GM12891 (cell line): Measurements from ENCODE around the gene FOXN3.

Experiments used
- PAX5 ChIP-seq: IDR thresholded peaks from 2 replicates; pipeline ENCODE4 v1.6.1; 2011; ENCODE audit warnings: low read length, moderate library complexity, mild to moderate bottlenecking; ENCODE audit not compliant: insufficient read depth, severe bottlenecking
- POLR2A ChIP-seq: IDR thresholded peaks from 2 replicates; pipeline ENCODE4 v1.6.1; 2011; ENCODE audit warnings: low read depth, low read length, control low read depth
- POLR2AphosphoS5 ChIP-seq: IDR thresholded peaks from 2 replicates; pipeline ENCODE4 v1.6.1; 2011; ENCODE audit warnings: low read depth, low read length, control low read depth
- POU2F2 ChIP-seq: IDR thresholded peaks from 2 replicates; pipeline ENCODE4 v1.6.1; 2011; ENCODE audit warnings: low read depth, mild to moderate bottlenecking, control low read depth, low read length, moderate library complexity
- SPI1 ChIP-seq: IDR thresholded peaks from 2 replicates; pipeline ENCODE4 v1.6.1; 2011; ENCODE audit warnings: low read depth, low read length, control low read depth
- TAF1 ChIP-seq: IDR thresholded peaks from 2 replicates; pipeline ENCODE4 v1.6.1; 2011; ENCODE audit warnings: low read depth, low read length, control low read depth

DNA sequence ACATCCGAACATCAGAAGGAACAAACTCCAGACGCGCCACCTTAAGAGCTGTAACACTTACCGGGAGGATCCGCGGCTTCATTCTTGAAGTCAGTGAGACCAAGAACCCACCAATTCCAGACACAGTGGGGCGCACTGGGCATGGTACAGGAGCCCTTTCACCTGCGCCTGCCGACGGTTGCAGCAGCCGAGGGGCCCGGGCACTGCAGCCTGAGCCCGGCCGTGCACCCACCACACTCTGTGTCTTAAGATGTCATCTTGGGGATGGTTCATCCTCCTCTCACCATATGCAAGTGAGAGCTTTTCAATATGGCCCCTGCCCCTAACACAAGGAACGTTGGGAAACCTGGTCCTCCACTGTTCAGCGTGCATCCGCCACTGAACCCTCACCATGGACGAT, 304.3 kb downstream of the FOXN3 start:
- TF ChIP-seq POLR2A = no peak
- TF ChIP-seq POLR2AphosphoS5 = no peak
- TF ChIP-seq TAF1 = no peak
- TF ChIP-seq SPI1 = no peak
- TF ChIP-seq POU2F2 = no peak
- no peak for TF ChIP-seq PAX5
